ENCODE measurements around the gene GMPR2. TPM values are rescaled to one million over a fixed set of nuclear protein-coding genes. Genes with fewer than 3 reads are reported as not detected.

GMPR2 gene
- total and polyA plus RNA-seq, 2 of the 13 experiments (the other 11 are each of a cell fraction or from before 2014, with no cell fraction given): 210 to 273 TPM

DNA sequence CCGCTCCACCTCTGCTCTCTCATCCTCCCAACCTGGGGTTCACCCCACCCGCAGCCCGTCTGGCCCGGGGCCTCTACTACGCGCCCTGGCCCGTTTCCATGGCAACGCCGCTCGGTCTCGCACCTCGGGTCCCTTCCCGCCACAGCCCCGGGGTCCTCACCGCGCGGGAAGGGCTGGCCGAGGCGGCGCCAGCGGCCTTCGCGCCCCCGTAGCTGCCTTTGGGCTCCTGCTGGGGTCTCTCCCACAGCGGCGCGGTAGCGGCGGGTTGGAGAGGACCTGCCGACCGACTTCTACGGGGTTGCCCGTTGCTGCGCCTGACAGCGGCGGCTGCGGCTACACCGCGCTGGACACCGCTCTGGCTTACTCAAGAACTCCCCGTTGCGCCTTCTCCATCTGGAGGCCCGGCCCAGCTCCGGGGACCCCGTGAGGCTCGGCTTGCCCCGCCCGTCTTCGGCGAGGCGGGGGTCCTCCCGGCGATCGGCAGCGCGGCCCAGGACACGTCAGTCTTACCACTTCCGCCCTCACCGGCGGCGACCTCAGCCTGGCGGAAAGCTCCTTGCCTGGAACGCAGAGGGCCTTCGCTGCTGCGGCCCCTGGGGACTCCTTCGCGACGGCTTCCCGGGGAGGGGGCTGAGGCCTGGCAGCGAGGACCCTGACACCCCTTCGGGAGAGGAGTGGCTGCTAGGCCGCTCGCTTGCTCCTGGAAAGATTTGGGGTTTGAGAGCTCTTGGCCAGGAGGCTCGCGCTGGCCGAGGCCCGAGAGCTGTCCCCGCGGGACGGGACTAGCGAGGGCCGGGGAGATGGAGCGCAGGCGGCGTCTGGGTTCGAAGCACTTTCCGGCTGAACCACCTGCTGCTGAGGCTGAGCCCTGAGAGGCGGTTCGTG lies 37.3 kb upstream of the GMPR2 start, which contains the start of gene TM9SF1 (continued):
- TF ChIP-seq ZSCAN12 (CRISPR knock-in tag; IDR thresholded peaks at IDR 0.05) (peak; percentile 98), CC2D1A (CRISPR knock-in tag; IDR thresholded peaks at IDR 0.05) (no peak), SP140L (CRISPR knock-in tag; IDR thresholded peaks at IDR 0.05; ENCODE audit: borderline replicate concordance) (peak; percentile 89; the same call in 1 of the 2 replicates), ZNF510 (CRISPR knock-in tag; IDR thresholded peaks at IDR 0.05; ENCODE audit: low read depth) (peak; percentile 100), RXRB (CRISPR knock-in tag; IDR thresholded peaks at IDR 0.05; ENCODE audit: borderline replicate concordance) (peak; percentile 79; the same call in 1 of the 2 replicates), ZNF205 (CRISPR knock-in tag; IDR thresholded peaks at IDR 0.05) (peak; percentile 93), SNAI1 (CRISPR knock-in tag; IDR thresholded peaks at IDR 0.05; ENCODE audit: borderline replicate concordance) (peak; percentile 94; the same call in 1 of the 2 replicates), TOE1 (CRISPR knock-in tag; IDR thresholded peaks at IDR 0.05) (peak; percentile 24; the same call in 1 of the 2 replicates), ZNF253 (CRISPR knock-in tag; IDR thresholded peaks at IDR 0.05; ENCODE audit: borderline replicate concordance) (peak; percentile 93), TGIF2 (CRISPR knock-in tag; IDR thresholded peaks at IDR 0.05) (0 out of 2 replicates have a peak, but pooled peaks have one; percentile 80), YY1 (IDR thresholded peaks at IDR 0.05; ENCODE audit: insufficient read depth, insufficient replicate concordance, low read depth, low read length) (peak; percentile 87), PLRG1 (conservative IDR thresholded peaks at IDR 0.05) (no peak), MED13 (CRISPR knock-in tag; IDR thresholded peaks at IDR 0.05) (peak; percentile 94)
- TF ChIP-seq, protein P1, sequence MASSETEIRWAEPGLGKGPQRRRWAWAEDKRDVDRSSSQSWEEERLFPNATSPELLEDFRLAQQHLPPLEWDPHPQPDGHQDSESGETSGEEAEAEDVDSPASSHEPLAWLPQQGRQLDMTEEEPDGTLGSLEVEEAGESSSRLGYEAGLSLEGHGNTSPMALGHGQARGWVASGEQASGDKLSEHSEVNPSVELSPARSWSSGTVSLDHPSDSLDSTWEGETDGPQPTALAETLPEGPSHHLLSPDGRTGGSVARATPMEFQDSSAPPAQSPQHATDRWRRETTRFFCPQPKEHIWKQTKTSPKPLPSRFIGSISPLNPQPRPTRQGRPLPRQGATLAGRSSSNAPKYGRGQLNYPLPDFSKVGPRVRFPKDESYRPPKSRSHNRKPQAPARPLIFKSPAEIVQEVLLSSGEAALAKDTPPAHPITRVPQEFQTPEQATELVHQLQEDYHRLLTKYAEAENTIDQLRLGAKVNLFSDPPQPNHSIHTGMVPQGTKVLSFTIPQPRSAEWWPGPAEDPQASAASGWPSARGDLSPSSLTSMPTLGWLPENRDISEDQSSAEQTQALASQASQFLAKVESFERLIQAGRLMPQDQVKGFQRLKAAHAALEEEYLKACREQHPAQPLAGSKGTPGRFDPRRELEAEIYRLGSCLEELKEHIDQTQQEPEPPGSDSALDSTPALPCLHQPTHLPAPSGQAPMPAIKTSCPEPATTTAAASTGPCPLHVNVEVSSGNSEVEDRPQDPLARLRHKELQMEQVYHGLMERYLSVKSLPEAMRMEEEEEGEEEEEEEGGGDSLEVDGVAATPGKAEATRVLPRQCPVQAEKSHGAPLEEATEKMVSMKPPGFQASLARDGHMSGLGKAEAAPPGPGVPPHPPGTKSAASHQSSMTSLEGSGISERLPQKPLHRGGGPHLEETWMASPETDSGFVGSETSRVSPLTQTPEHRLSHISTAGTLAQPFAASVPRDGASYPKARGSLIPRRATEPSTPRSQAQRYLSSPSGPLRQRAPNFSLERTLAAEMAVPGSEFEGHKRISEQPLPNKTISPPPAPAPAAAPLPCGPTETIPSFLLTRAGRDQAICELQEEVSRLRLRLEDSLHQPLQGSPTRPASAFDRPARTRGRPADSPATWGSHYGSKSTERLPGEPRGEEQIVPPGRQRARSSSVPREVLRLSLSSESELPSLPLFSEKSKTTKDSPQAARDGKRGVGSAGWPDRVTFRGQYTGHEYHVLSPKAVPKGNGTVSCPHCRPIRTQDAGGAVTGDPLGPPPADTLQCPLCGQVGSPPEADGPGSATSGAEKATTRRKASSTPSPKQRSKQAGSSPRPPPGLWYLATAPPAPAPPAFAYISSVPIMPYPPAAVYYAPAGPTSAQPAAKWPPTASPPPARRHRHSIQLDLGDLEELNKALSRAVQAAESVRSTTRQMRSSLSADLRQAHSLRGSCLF (CRISPR knock-in tag; IDR thresholded peaks at IDR 0.05; ENCODE audit: borderline replicate concordance): peak; percentile 96
- TF ChIP-seq, protein P2, sequence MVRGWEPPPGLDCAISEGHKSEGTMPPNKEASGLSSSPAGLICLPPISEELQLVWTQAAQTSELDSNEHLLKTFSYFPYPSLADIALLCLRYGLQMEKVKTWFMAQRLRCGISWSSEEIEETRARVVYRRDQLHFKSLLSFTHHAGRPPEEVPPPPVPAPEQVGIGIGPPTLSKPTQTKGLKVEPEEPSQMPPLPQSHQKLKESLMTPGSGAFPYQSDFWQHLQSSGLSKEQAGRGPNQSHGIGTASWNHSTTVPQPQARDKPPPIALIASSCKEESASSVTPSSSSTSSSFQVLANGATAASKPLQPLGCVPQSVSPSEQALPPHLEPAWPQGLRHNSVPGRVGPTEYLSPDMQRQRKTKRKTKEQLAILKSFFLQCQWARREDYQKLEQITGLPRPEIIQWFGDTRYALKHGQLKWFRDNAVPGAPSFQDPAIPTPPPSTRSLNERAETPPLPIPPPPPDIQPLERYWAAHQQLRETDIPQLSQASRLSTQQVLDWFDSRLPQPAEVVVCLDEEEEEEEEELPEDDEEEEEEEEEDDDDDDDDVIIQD (CRISPR knock-in tag; IDR thresholded peaks at IDR 0.05; ENCODE audit: low read depth): 0 out of 2 replicates have a peak, but pooled peaks have one; percentile 66
- TF ChIP-seq, protein P3, sequence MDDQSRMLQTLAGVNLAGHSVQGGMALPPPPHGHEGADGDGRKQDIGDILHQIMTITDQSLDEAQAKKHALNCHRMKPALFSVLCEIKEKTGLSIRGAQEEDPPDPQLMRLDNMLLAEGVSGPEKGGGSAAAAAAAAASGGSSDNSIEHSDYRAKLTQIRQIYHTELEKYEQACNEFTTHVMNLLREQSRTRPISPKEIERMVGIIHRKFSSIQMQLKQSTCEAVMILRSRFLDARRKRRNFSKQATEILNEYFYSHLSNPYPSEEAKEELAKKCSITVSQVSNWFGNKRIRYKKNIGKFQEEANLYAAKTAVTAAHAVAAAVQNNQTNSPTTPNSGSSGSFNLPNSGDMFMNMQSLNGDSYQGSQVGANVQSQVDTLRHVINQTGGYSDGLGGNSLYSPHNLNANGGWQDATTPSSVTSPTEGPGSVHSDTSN (CRISPR knock-in tag; IDR thresholded peaks at IDR 0.05; ENCODE audit: borderline replicate concordance): peak; percentile 93
- TF ChIP-seq, protein P4, sequence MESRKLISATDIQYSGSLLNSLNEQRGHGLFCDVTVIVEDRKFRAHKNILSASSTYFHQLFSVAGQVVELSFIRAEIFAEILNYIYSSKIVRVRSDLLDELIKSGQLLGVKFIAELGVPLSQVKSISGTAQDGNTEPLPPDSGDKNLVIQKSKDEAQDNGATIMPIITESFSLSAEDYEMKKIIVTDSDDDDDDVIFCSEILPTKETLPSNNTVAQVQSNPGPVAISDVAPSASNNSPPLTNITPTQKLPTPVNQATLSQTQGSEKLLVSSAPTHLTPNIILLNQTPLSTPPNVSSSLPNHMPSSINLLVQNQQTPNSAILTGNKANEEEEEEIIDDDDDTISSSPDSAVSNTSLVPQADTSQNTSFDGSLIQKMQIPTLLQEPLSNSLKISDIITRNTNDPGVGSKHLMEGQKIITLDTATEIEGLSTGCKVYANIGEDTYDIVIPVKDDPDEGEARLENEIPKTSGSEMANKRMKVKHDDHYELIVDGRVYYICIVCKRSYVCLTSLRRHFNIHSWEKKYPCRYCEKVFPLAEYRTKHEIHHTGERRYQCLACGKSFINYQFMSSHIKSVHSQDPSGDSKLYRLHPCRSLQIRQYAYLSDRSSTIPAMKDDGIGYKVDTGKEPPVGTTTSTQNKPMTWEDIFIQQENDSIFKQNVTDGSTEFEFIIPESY (CRISPR knock-in tag; IDR thresholded peaks at IDR 0.05): no peak; the same call in 1 of the 2 replicates
